SK-N-MC (cell line): ENCODE data around the gene PELI2.

Source experiments
- FOXP2 ChIP-seq: optimal IDR thresholded peaks from 2 replicates; pipeline ENCODE3; 2011; ENCODE audit warnings: mild to moderate bottlenecking, moderate library complexity; ENCODE audit not compliant: insufficient read depth; ENCODE audit errors: extremely low read length, control extremely low read depth
- POLR2AphosphoS5 ChIP-seq: IDR thresholded peaks from 2 replicates; pipeline ENCODE4 v1.6.1; 2012; ENCODE audit warnings: mild to moderate bottlenecking, low read depth, low read length, borderline replicate concordance

- TF ChIP-seq FOXP2, result no peak
- TF ChIP-seq POLR2AphosphoS5, result no peak
Measured at GRCh38 chr14:56199095-56199981, 81.1 kb downstream of the PELI2 start.
